Stimulated activated CD8-positive, alpha-beta memory T cell treated with anti-CD3 and anti-CD28 coated beads, Interleukin-2, amount 100 ng/mL, for 1 hour (primary cell): ENCODE measurements around the gene CCDC78.

Source experiments
- DNase-seq, 2 donors: peaks; one replicate each; pipeline ENCODE4 v3.0.0-alpha.2; 2020; ENCODE audit warnings: low read depth in 2 of 2

CCDC78 gene

DNA sequence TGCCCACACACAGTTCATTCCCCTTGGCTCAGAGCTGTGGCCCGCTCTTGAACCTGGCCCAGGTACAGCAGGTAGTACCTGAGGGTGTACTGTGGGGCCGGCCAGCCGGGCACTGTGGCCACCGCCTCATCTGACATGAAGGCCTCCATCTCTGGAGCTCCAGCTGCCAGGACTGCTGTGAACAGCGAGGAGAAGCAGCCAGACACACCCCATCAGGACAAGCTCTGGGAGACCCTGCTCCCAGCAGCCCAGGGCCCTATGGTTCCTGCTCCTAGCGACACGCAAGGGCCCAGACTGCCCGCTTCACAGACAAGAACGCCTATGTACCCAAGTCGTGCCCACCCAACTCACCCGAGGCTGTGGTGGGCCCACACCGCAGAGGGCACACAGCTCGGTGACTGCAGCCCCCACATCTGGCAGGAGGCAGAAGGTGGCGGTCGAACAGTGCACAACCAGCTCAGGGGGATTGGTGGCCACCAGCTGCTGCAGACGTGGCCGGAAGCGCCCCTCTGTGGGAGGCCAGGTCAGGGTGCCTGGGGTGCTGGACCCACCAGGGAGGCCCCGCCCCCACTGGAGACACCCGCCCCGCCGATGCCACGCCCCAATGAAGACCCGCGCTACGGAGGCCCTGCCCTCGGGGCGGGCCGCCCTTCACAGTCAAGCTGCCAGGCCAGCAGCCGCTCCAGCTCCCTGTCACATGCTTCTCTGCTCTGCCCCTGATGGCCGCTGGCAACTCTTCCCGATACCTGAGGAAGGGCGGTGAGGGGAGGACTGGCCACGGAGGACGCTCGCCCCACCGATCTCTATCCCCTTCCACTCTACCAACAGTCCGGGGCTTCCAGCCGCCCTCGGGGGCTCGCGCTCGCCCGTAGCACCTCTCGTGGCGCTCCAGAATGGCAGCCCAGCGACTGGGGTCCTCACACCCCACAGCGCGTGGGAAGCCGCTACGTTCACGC lies 47.1 kb downstream of the CCDC78 start:
- peak in 1 of 2 donors; percentile 35 for DNase-seq

DNA sequence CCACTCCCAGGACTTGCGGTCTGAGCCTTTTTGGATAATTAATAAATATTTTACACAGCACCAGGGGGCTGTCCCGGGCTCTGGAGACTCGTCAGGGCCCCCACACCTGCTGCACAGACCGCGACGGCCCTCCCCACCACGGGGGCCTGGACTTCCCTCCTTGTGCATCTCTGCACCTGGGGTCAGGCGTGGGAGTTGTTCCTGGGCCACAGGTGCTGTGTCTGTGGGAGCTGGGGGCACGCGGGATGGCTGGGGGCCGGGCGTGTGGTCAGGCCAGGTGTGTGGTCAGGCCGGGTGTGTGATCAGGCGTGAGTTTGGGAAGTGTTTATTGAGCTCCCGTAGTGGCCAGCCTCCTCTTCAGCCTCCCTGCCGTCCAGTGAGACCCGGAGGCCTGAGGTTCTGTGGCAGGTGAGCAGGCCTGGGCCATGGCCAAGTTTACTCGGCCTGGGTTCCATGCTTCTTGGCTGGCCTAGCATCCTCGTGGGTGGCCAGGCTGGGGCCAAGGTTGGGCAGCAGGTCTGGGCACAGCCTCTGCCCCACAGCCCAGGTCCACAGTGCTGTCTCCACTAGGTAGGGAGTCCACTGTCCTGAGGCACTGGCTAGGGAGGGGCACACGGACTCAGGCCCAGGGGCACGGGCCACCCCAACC lies 47.9 kb downstream of the CCDC78 start:
- no peak for DNase-seq

DNA sequence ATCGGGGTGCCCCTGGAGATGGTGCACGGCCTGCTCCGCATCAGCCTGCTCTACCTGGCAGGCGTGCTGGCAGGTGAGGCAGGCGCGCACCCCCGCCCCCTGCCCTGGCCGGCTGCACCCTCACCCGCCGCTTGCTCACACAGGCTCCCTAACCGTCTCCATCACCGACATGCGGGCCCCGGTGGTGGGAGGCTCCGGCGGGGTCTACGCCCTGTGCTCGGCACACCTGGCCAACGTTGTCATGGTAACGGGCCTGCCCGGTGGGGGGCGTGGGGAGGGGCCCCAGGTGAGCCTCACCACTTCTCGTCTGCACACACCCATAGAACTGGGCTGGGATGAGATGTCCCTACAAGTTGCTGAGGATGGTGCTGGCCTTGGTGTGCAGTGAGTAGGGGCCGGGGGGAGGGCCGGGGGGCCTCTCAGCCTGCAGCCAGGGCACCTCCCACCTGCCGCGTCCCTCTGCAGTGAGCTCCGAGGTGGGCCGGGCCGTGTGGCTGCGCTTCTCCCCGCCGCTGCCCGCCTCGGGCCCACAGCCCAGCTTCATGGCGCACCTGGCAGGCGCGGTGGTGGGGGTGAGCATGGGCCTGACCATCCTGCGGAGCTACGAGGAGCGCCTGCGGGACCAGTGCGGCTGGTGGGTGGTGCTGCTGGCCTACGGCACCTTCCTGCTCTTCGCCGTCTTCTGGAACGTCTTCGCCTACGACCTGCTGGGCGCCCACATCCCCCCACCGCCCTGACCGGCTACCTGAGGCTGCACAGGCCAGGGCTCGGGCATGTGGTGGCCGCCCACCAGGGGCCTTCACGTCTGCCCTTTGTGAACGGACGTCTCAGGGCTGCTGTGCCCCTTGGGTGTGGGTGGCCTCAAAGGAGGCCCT lies 48.7 kb downstream of the CCDC78 start:
- no peak for DNase-seq

DNA sequence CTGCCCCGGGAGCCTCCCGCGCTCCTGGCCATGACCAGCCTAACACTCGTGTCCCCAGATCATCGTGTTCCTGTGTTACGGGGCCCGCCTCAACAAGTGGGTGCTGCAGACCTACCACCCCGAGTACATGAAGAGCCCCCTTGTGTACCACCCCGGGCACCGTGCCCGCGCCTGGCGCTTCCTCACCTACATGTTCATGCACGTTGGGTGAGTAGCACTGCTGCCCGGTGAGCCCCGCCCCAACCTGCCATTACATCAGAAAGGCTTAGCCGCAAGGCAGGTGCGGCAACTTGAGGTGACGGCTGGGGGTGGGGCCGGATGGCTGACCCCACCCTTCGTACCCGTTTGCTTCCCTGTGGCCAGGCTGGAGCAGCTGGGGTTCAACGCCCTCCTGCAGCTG lies 49.3 kb downstream of the CCDC78 start:
- DNase-seq, result no peak

DNA sequence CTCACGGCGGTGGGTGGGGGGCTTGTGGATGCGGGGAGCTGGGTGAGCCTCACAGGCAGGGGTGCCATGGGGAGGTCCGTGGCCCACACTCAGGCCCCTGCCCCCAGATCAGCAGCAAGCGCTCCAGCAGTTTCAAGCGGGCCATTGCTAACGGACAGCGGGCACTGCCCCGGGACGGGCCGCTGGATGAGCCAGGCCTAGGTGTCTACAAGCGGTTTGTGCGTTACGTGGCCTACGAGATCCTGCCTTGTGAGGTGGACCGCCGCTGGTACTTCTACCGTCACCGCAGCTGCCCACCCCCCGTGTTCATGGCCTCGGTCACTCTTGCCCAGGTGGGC lies 49.7 kb downstream of the CCDC78 start:
- DNase-seq, result no peak

DNA sequence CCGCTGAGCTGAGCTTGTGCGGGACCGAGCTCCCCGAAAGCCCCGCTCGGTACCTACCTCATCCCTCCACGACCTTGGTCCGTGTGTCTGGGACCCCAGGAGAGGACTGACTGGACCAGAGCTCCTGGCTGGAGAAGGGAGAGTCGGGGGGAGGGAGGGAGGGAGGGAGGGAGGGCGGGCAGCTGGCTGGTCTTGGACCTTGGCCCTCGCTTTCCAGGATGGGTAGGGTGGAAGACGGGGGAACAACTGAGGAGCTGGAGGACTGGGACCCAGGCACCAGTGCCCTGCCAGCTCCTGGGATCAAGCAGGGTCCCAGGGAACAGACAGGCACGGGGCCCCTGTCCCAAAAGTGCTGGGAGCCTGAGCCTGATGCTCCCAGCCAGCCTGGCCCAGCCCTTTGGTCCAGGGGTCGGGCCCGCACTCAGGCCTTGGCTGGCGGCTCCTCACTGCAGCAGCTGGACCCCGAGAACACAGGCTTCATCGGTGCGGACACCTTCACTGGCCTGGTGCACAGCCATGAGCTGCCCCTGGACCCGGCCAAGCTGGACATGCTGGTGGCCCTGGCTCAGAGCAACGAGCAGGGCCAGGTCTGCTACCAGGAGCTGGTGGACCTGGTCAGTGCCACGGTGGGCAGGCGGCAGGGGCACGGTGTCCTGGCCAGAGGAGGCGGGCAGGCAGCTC lies 50.2 kb downstream of the CCDC78 start:
- DNase-seq, result no peak

DNA sequence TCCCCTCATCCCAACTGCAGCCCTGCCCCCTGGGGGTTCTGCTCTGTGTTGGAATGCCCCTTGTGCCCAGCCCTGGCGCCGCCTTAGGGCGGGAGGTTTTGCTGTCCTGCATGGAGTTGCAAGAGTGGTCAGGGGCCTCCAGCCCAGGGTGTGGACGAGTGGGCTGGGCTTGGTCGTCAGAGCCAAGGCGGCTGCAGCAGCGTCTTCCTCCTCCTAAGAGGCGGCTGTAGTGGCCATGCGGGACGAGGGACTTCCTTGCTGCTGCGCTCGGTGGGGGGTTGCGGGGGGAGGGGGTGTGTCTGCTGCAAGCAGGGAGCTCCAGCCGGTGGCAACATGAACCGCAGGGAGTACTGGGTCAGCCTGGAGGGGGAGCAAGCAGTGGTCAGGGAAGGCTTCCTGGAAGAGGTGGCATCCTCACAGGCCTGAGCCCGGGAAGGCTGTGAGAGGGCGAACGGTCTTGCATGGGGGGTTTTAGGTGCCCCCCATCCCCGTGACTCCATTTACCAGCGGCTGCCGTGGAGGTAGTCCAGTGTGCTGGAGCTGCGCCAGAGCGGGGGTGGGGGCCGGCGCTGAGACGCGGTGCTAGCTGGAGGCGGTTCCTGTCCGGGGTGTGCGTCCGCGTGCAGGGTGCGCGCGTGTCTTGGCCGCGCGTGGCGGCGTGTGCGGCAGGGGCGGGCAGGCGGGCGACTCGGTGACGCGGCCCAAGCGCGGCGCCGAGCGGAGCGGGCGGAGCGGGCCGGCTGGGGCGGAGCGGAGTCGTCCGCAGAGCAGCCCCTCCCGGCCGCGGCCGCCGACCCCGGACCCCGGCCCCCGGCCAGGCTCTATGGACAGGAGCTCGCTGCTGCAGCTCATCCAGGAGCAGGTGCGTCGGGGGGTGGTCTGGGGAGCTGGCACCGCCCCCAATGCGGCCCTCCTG lies 51.0 kb downstream of the CCDC78 start, which contains the start of gene RHBDL1:
Gene RHBDL1, plus strand, starts transcription at position 704 of the 916 bp plus-strand sequence. Its CDS starts 120 bp downstream, at position 824.
- DNase-seq, result no peak

DNA sequence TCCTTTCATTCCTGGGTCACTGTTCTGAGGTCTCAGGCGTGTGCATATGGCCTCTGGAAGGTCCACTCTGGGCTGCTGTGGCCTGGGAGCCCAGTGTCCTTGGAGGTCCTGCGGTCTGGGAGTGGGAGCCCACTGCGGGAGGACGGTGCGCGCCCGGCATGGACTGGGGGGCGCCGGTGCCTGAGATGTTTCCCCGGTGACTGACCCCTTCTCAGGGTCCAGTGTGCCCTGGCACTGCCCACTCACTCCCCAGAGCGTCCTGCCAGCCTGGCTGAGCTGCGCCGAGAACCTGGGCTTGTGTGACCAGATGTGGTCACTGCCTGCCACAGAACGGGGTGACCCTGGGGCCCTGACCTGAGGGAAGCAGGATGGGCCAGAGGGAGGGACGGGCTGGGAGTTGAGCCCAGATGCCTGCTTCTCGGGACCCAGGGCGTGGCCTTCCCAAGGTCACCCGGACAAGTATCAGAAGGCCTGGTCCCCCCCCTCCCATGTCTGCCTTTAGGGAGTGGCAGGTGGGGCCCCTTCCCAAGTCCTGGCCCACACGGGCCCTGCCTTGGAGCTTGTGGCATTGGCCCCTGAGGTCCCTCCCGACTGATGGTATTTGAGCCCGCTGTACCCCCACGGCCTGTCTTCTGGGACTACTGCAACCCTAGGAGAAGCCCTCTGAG lies 51.9 kb downstream of the CCDC78 start:
- DNase-seq, result no peak

DNA sequence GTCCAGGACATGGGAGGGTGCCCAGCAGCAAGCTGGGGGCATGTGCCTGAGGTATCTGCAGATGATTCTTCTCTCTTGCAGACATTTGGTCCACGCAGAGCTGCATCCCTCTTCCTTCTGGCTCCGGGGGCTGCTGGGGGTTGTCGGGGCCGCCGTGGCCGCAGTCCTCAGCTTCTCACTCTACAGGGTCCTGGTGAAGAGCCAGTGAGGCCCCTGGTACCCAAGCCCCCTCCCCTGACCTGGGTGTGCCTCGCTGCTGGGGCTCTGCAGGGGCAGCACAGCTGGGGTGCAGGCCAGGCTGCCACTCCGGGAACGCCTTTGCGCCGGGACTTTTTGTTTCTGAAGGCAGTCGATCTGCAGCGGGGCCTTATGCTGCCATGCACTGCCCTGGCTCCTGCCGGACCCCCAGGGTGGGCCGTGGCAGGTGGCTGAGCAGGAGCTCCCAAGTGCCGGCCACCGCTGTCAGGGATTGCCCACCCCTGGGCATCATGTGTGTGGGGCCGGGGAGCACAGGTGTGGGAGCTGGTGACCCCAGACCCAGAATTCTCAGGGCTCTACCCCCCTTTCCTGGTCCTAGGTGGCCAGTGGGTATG lies 52.7 kb downstream of the CCDC78 start:
- DNase-seq, result no peak

DNA sequence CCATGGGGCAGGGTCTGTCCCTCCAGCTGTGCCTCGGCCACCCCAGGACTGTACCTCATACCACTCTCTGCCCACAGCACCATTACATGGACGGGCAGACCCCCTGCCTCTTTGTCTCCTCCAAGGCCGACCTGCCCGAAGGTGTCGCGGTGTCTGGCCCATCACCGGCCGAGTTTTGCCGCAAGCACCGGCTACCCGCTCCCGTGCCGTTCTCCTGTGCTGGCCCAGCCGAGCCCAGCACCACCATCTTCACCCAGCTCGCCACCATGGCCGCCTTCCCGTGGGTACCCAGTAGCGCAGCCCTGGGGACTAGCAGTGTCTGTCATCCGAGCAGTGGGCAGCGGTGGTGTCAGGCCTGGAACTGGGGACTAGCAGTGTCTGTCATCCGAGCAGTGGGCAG lies 53.4 kb downstream of the CCDC78 start:
- no peak for DNase-seq
